ENCODE measurements around the gene HSPB7.
"Not testable (repeated sequence)": the region's sequence is repeated elsewhere in the genome, so short reads cannot be mapped to it uniquely, and the experiment has no call there.

DNA sequence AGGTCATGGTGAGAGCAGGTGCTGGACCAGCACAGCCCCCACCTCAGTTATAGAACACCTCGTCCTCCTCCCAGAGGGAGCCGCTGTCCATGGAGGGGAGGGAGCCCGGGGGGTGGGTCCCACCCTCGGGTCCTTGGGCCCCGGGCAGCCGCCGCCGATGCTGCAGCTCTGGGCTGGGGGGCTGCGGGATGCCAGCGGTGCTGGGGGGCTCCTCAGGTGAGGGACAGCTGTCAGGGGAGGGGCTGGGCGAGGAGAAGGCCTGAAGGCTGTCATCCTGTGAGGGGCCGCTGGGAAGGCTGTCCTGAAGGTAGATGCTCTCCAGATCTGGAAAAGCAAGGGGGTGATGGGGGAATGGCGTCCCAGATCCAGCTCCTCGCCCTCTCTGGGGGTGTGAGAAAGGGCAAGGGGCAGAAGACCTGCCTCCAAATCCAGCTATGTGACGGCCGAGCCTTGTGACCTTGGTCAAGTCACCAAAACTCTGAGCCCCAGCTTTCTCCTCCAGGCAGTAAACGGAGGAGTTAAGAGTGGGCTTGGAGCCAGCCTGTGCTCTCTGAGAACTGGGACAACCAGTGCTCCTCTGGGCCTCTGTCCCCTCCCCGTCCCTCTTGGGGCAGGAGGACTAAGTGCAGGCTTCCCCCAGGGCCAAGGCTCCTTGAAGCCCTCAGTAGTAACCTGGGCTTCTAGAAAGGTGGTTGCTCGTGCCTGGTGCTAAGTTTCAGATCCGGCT, 40.7 kb upstream of the HSPB7 start:
- TF ChIP-seq, protein P1, sequence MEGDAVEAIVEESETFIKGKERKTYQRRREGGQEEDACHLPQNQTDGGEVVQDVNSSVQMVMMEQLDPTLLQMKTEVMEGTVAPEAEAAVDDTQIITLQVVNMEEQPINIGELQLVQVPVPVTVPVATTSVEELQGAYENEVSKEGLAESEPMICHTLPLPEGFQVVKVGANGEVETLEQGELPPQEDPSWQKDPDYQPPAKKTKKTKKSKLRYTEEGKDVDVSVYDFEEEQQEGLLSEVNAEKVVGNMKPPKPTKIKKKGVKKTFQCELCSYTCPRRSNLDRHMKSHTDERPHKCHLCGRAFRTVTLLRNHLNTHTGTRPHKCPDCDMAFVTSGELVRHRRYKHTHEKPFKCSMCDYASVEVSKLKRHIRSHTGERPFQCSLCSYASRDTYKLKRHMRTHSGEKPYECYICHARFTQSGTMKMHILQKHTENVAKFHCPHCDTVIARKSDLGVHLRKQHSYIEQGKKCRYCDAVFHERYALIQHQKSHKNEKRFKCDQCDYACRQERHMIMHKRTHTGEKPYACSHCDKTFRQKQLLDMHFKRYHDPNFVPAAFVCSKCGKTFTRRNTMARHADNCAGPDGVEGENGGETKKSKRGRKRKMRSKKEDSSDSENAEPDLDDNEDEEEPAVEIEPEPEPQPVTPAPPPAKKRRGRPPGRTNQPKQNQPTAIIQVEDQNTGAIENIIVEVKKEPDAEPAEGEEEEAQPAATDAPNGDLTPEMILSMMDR (conservative IDR thresholded peaks at IDR 0.05): not testable (repeated sequence)
- TF ChIP-seq ZFX (IDR thresholded peaks at IDR 0.05): not testable (repeated sequence)

Measured in C4-2B (cell line).